Stimulated activated CD8-positive, alpha-beta memory T cell treated with anti-CD3 and anti-CD28 coated beads, Interleukin-7, amount 100 ng/mL, for 24 hours (primary cell): Measurements from ENCODE around the gene TP53BP2.
"Not testable (repeated sequence)": the region's sequence is repeated elsewhere in the genome, so short reads cannot be mapped to it uniquely, and the experiment has no call there.

Experiments
- DNase-seq: peaks from one replicate; pipeline ENCODE4 v3.0.0-alpha.2; 2020; ENCODE audit warnings: low read depth

TP53BP2 gene

DNA sequence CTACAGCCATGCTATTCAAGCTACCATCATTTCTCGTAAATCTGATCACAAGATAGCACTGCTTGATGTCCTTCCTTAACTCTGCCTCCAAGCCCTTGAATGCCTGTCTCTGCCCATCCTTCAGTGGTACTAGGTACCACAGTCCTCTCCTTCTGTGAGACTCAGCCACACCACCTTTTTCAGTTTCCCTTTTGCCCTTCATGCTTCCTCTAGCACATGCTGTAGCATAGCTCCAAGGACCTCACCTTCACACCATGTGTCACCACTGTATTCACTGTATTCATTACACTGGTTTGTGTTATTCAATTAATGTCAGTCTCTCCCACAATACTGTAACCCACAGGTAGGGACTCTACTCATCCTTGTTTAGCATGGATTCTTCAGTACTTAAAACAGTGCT lies 8.0 kb upstream of the TP53BP2 start:
- no peak for DNase-seq

DNA sequence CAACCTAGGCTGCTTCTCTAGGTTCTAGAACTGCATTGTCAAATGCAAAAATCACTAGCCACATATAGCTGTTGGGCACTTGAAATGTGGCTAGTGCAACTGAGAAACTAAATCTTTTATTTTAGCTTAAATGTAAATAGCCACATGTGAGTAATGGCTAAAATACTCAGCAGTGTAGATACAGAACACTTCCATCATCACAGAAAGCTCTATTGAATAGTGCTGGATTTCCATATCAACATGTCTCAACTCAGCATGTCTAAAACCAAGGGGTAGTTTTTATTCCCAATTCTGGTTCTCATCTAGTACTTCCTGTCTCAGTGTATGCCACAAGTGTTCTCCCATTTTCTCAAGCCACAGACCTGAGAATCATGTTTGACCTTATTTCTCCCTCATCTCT lies 7.5 kb upstream of the TP53BP2 start:
- DNase-seq: no peak

DNA sequence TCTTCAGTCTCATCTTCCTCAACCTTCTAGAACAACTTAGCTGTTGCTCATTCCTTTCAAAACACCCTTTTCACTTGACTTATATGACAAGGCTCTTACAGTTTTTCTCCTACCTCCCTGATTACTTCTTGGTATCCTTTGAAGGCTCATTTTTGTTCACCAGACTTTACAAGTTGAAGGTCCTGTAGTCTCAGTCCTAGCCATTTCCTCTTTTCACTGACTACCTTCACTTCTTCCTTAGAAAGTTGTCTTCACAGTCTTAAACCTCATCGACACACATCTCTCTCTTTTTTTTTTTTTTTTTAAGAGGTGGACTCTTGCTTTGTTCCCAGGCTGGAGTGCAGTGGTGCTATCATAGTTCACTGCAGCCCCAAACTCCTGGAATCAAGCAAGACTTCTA lies 6.6 kb upstream of the TP53BP2 start:
- DNase-seq: no peak

DNA sequence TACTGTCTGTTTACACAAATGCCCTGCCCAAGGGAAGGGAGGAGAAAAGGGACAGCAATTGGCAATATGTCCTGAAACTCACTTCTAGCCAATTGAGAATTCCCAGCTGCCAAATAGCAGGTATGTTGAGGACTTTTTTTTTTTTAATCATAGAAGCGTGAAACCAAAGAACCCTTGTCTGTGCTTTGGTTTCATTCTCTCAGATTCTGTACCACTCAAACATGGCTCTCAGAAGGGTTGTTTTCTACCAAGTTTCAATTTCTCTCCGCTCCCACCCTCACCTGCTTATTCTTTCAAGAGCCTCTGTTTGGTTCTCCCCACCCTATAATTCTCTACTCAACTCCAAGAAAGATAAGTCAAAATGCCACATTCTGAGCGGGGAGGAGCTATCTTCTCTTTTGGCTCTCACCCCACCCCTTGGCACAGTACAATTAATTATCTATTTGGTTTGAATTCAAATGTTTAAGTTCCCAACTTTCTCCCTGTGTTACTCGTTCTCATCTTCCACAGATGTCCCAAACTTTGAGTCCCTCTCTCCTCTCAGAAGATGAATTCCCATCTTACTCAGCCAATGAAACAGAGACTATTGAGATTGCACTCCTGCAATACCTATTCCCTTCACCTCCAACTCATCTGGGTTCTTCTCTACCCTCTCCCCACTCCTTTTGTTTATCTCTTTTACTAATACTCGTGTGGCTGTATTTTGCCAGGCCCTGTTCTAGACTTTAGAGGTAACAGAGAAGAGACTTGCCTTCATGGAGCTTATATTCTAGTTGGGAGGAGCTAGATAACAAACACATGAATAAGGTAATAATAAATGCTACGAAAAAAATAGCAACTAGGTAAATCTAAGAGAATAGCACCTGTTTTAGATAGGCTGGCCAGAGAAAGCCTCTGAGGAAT lies 3.9 kb upstream of the TP53BP2 start:
- no peak for DNase-seq

DNA sequence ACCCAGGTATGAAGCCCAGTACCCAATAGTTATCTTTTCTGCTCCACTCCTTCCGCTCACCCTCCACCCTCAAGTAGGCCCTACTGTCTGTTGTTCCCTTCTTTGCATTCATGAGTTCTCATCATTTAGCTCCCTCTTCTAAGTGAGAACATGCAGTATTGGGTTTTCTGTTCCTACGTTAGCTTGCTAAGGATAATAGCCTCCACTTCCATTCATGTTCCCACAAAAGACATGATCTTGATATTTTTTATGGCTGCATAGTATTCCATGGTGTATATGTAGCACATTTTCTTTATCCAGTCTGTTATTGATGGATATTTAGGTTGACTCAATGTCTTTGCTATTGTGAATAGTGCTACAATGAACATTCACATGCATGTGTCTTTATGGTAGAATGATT lies 2.8 kb upstream of the TP53BP2 start:
- DNase-seq: no peak

DNA sequence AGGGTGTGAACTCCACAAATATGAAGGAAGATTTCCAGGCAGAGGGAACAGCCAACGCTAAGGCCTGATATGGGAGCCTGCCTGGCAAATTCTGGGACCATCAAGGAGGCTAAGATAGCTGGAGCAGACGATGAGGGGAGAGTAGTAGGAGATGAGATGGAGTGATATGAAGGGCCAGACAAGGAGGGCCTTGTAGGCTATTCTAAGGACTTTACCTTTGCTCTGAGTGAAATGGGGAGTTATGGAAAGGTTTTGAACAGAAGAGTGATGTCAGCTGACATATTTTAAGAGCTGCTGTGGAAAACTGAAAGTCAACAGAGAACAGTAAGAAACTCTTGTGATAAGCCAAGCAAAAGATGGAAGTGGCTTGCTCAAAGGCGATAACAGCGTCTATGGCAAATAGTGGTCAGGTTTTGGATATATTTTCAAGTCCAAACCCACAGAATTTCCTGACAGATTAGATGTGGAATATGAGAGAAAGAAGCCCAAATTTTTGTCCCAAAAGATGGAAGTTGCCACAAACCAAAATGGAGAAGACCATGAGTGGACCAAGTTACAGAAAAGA lies 2.1 kb upstream of the TP53BP2 start:
- DNase-seq: no peak

DNA sequence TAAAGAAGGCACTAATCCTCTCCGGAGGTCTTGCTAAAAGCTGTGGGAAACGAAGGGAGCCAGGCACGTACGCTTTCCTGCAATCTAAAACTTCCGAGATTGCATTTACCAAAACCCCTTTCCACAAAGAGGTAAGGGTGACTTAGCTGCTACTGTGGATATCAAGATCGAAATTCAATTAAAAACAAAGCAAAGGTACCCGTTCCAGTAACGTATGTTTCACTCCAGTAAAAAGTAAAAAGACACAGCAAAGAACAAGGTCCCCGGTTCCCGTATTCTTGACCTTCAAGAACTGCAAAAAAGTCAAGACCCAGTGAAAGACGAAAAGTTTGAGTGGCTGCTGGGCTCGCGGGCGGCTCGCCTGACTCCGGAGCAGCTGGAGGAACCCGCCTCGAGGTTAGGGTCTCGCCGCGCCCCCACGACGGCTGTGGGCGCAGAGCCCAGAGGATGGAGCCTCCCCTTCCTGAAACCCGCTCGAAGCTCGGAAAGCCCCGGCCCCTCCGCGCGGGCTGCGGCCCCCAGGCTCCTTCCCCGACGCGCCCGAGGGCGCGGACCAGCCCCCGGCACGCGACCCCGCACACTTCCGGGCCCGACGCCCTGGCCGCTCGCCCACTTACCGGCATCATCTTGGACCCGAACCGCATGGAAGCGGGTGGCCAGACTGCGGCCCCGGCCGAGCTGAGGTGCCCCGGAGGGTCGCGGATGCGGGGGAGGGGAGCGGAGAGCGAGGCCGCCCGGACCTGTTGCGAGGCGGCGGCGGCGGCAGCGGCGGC lies 524 bp downstream of the TP53BP2 start:
- peak; percentile 21 for DNase-seq

DNA sequence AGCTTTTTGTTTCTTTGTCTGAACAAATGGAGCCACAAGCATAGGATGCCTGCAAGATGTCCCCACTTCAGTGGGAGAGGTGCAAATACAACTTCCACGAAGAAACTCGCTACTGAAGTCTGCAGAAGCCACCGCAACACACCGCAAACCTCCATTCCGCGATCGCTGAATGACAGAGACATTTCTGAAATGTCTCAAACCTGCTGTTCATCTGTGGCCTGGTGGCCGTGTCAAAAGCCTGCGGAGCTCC lies 1.0 kb downstream of the TP53BP2 start:
- DNase-seq: peak; percentile 30

DNA sequence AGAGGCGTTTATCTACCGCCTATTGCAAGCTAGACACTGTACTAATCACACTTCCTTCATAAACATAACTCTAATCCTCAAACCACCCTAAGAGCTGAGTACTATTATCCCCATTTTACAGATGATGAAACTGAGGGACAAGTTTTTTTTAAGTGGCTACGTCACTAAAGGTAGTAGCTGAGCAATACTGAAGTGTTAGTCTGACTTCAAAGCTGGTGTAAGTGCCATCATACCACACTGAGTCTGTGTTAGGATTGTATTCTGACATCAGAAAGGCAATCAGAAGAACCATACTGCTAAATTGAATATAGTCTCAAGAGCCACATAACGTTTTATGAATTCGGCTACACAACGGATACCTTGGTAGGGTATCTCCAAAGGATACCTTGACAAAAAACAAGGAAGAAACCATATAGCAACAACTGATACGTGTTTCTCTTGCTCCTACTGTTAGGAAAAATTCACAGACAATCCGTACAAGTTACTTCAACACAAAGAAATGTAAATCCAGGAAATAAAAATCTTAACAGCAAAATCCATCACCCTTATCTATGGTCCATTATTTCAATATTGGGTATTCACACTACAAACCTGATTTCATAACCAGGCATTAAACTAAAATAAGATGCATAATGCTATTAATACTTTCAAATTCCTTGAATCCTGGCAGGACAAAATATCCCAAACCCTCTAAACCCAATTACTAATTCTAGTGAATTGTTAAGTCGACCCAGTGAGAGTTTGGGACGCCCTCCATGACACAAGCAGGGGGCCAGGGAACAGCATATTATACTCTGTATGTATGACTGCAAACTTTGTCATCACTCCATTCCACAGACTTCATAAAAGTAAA lies 1.6 kb downstream of the TP53BP2 start:
- DNase-seq: no peak

DNA sequence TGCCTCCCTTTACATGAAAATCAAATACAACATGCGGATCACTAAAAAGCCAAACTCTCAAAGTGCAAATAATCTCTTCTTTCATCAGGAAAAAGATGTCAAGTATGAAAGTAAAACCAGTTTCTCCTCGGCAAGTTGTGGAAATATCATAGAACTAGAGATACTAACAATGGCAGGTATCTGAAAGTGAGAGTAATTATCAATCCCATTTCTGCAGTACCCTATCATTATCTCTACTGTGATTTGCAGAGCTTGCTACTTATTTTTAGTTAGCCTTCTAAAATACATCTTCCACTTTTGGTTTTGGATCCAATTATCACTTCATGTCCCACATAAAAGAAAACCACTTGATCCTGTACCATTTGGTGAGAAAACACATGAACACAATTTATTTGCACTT lies 3.0 kb downstream of the TP53BP2 start:
- no peak for DNase-seq

DNA sequence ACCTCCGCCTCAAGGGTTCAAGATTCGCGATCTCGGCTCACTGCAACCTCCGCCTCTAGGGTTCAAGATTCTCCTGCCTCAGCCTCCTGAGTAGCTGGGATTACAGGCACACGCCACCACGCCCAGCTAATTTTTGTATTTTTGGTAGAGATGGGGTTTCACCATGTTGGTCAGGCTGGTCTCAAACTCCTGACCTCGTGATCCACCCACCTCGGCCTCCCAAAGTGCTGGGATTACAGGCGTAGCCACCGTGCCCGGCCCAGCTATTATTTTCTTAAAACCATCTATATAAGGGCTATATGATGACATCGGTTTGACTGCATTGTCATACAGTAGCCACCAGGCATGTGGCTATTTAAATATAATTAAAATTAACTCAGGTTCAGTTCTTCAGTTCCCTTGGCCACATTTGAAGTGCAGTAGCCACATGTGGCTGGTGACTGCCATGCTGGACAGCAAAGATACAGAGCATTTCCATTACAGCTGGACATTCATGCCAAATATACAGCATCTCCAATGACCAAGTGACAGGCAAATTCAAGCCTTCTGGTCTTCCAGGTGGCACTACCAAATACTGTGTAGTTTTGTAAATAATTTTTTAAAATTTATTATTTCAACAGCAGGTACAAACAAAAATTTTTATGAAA lies 3.6 kb downstream of the TP53BP2 start:
- DNase-seq: not testable (repeated sequence)

DNA sequence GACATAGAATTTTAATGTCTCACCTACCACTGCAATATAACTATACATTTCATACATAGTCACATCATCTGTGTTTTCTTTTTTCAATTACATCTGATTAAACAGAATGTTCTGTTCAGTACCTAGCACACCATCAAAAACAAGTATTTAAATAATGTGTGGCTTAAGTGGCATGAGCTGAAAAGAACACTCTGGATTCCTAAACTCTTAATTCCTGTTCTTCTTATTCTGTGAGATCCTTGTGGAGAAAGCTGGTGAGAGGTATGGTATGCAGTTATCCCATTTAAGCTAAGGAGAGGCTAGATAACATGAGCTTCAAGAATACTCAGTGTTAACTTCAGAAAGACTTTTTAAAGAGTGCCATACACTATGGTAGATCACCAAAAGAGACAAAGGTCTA lies 5.5 kb downstream of the TP53BP2 start:
- no peak for DNase-seq

DNA sequence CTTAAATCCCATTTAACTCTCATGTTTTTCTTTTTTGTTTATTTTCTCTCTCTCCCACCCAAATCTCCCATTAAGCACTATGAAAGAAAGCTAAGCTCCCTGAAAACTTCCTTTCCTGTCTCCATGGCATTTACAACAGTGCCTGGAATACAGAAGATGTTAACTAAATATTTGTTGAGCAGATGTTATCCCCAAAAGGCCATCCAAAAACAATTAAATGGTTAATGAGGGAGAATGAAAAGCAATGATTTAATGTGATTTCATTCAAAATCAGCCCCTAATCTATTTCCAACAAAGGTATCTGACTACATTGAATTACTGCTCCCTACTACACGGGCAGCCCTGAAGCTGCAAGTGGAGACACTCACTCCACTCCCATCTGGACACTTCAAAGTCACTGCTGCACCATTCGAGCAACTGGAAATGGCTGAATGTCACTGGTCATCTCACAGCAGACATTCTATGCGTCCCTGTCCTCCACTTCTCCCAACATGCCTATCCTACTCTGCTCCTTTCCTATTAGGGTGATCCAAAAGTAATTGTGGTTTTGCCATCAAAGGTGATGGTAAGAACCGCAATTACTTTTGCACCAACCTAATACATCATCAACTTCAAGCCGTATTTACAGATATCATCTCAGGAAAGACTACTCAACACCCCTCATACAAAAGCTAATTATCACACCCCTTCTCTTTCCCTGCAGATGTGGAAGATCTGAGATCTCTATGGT lies 7.5 kb downstream of the TP53BP2 start:
- DNase-seq: no peak

DNA sequence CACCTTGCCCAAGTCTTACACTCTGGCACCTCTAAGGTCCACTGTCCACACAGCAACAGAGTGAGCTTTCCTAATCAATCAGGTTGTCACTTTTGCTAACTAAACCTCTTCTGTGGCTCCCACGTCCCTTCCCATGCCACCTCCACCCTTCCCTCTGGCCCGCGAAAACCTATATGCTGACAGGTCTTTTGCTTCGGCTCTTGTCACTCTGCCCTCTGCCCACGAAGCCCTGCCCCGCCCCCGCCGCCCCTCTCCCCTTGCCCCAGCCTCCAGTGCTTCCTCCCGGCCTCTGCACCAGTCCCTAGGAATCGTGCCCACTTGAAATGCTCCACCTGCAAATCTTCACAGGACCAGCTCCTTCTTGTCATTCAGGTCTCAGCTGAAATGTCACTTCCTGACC lies 8.1 kb downstream of the TP53BP2 start:
- DNase-seq: no peak

DNA sequence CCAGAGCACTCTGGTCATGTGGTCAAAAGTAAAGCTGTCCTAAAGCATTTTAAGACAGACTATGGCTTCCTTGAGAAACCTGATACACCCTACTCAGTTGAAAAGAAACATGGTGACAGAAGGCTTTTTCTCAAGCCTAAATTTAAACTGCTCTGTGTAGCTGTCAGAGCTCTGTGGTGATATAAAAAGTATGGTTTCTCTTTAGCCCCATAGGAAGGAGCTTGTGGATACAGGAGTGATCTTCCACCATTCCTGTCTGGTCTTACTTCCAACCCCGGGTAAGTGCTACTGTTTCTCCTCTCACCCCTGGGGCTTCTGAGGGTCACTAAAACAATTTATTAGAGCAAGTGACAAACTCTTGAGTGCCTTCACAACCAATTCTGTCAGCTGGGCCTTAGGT lies 8.5 kb downstream of the TP53BP2 start:
- DNase-seq: no peak

DNA sequence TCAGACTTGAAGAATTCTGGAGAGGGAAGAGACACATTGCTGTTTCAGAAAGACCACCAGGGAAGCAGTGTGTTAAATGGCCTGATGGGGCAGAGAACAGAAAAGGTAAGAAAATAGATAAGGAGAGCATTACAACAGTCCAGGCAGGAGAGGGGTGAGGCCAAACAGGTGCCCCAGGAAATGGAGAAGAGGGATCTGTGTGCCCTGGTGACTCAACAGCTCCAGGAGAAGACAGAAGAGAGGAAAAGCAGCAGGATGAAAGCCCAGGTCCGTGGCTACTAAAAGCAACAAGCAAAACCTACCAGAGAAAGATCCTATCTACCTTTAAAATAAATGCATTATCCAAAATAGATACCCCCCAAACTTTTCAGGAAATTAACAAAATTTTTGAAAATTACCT lies 9.2 kb downstream of the TP53BP2 start:
- DNase-seq: no peak

DNA sequence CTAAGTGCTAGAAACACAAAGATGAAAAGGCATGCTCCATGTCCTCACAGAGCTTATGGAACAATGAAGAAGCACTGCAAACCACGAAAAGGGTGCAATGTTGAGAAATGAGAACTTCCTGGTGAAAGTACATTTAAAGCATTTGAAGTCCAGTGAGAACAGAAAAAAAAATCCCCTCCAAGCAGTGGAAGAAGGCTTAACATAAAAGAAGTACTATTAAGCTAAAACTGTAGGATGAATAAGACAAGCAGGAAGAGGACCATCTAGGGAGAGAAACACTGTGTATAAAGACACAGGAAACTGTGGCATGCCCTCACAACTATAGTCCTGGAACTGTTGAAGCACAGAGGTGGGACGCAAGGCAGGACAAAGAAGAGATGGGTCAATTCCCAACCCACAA lies 10.0 kb downstream of the TP53BP2 start:
- no peak for DNase-seq

DNA sequence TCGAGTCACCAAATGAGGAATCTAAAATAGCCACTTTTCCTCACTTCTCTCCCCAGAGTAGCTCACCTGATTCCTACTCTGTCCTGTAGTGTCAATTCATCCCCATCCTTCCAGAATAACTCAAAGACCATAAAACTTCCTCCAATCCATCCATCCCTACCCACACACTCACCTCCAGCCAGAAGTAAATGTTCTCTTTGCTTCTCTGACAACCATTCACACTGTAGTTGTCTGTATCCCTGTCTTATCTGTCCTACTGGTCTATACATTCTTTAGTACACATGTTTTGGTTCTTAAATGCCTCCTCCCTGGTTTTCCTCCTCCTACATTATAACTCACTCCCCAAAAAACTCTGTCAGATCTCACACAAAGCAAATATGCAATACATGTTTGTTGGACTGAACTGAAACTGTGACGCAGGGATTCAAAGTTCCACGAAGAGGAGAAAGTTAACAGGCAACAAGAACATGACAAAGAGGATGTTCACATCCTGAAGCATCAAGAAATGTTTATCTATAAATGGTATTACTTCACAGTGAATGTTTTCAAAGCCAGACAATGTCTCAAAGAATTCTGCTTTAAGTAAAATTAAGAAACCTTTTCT lies 11.0 kb downstream of the TP53BP2 start:
- DNase-seq: no peak

DNA sequence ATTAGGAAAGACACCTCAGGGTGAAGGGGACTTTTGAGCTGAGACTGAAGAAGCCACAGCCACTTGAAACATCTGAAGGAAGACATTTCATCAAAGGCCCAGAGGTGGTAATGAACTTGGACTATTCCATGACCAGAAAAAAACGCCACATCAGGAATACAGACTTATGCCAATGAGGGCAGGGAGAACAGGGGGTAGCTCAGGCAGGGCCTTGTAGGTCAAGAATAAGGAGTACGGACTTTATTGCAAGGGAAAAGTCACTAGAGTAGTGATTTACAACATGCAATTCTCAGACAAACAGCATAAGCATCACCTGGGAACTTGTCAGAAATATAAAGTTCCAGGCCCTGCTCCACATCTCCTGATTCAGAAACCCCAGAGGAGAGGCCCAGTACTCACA lies 11.8 kb downstream of the TP53BP2 start:
- DNase-seq: no peak

DNA sequence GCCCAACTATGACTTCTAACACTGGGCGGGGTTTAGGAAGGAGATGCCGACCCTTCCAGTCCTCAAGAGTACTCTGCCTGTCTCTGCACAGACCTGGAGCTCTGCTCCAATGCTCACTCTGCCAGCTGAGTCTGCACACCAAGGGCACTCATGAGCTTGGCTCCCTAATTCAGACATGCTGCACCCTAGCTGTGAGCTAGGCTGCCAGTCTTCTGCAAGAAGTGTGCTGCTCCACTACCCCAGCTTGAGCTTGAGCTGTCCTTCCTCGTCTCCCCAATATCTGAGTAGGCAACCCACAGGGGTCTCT lies 13.2 kb downstream of the TP53BP2 start:
- no peak for DNase-seq
